A673 (cell line): ENCODE data around the gene SH3TC2.

ENCODE experiments used
- EZH2 ChIP-seq: fragments of 200-600 bp; sonication (generic); IDR thresholded peaks from 2 replicates; pipeline ENCODE4 v1.6.1; 2017; ENCODE audit warnings: borderline replicate concordance, low read depth, mild to moderate bottlenecking, mixed read lengths, antibody characterized with exemption, low read length; ENCODE audit not compliant: poor library complexity, severe bottlenecking
- TF ChIP-seq, protein P1 (sequence below): fragments of 300-800, 200-600 bp; sonication (generic); conservative IDR thresholded peaks from 2 replicates; pipeline ENCODE4 v1.5.1; 2017; ENCODE audit warnings: low read depth, mild to moderate bottlenecking, antibody characterized with exemption, low read length, moderate library complexity, mixed read lengths

DNA sequence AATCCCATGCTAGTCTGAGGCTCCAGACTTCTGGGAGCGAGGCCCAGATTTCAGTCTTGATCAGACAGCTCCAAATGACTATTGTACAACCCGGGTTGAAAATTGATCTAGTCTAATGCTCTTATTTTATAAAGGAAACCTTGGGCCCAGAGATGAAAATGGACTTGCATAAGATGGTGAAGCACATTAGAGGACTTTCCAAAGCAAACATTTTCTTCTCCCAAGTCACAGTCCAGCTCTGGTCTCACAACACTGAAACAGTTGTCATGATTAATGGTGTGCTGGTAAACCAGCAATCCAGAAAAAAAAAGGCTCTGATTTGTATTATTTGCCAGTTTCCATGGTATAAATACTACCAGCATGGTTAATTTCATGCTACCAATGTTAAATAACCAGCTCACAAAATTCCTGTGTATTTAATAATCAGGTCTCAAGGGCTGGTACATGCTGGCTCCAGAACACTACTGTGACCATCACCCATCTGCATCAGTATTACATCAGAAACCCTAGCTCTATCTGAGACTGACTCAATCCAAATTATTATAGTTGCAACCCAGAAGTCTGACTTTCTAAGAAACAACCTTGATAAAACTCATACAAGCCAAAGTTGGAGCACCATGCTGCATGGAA is 45.9 kb upstream of the SH3TC2 start:
- TF ChIP-seq EZH2 = no peak
- TF ChIP-seq, protein P1, sequence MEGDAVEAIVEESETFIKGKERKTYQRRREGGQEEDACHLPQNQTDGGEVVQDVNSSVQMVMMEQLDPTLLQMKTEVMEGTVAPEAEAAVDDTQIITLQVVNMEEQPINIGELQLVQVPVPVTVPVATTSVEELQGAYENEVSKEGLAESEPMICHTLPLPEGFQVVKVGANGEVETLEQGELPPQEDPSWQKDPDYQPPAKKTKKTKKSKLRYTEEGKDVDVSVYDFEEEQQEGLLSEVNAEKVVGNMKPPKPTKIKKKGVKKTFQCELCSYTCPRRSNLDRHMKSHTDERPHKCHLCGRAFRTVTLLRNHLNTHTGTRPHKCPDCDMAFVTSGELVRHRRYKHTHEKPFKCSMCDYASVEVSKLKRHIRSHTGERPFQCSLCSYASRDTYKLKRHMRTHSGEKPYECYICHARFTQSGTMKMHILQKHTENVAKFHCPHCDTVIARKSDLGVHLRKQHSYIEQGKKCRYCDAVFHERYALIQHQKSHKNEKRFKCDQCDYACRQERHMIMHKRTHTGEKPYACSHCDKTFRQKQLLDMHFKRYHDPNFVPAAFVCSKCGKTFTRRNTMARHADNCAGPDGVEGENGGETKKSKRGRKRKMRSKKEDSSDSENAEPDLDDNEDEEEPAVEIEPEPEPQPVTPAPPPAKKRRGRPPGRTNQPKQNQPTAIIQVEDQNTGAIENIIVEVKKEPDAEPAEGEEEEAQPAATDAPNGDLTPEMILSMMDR = no peak
